Colonic mucosa (tissue), 4 donors: Measurements from ENCODE around the gene DHRS4. TPM values are rescaled to one million over a fixed set of nuclear protein-coding genes. Genes with fewer than 3 reads are reported as not detected.
"Not testable (repeated sequence)": the region's sequence is repeated elsewhere in the genome, so short reads cannot be mapped to it uniquely, and the experiment has no call there.

Experiments used
- DNase-seq: peaks from one replicate; pipeline ENCODE4 v3.0.0-alpha.2; 2020
- H3K27ac ChIP-seq: fragments of 200-600 bp; one replicate; pipeline ENCODE4 v1.8.0; 2021
- H3K27me3 ChIP-seq: fragments of 200-600 bp; one replicate; pipeline ENCODE4 v1.8.0; 2021
- H3K36me3 ChIP-seq: fragments of 200-600 bp; one replicate; pipeline ENCODE4 v1.8.0; 2021
- H3K4me1 ChIP-seq: fragments of 200-600 bp; one replicate; pipeline ENCODE4 v1.8.0; 2021; ENCODE audit warnings: mild to moderate bottlenecking
- H3K4me3 ChIP-seq: fragments of 200-600 bp; one replicate; pipeline ENCODE4 v1.8.0; 2021
- H3K9ac ChIP-seq, 2 donors: one replicate each; pipeline ENCODE4 v1.7.0; 2013; ENCODE audit warnings: control low read depth in 2 of 2, low read depth in 2 of 2, low read length in 2 of 2
- H3K9me3 ChIP-seq: fragments of 200-600 bp; one replicate; pipeline ENCODE4 v1.8.0; 2021
- intact Hi-C: fragments of 100-400 bp; cut with DNase I; formaldehyde crosslinking; loops from one replicate; pipeline ENCODE4 v1.14.1; 2022
- total RNA-seq, 2 donors: library from RNA; stranded (reverse); fragmentation: NEBNext Ultra II Directional in 1 of 2; extraction: Animal tissue kit (Norgen Biotek cat#: 25700) in 1 of 2; gene quantifications; one replicate each; pipeline ENCODE4 v1.2.1, GENCODE V29; 2021
- TF ChIP-seq, protein P1 (sequence below): fragments of 200-600 bp; IDR thresholded peaks from one replicate; pipeline ENCODE4 v1.8.0; 2022; ENCODE audit warnings: antibody characterized with exemption, mild to moderate bottlenecking
- donor health status: healthy.
- donor health status: DM: no; HTN: no; CAD: no.
- donor health status: DM: no; HTN: no; CAD: no.

DHRS4 gene
- total RNA-seq, 2 donors from 2014 or later = 34.0 to 74.4 TPM

- Histone ChIP-seq H3K4me1 (no peaks in the 10 kb centered on the region), H3K4me3 (no peak overlapping the region), H3K9me3 (no peaks in the 10 kb centered on the region), H3K36me3 (no peaks in the 10 kb centered on the region), H3K27me3 (no peaks in the 10 kb centered on the region), H3K27ac (no peak overlapping the region), H3K9ac (no peak overlapping the region)
- DNase-seq = no peak
- intact Hi-C loops = no loop called here
- TF ChIP-seq, protein P1, sequence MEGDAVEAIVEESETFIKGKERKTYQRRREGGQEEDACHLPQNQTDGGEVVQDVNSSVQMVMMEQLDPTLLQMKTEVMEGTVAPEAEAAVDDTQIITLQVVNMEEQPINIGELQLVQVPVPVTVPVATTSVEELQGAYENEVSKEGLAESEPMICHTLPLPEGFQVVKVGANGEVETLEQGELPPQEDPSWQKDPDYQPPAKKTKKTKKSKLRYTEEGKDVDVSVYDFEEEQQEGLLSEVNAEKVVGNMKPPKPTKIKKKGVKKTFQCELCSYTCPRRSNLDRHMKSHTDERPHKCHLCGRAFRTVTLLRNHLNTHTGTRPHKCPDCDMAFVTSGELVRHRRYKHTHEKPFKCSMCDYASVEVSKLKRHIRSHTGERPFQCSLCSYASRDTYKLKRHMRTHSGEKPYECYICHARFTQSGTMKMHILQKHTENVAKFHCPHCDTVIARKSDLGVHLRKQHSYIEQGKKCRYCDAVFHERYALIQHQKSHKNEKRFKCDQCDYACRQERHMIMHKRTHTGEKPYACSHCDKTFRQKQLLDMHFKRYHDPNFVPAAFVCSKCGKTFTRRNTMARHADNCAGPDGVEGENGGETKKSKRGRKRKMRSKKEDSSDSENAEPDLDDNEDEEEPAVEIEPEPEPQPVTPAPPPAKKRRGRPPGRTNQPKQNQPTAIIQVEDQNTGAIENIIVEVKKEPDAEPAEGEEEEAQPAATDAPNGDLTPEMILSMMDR = no peak
These were observed 1.9 kb upstream of the DHRS4 start for GRCh38 chr14:23951590-23952201.

- Histone ChIP-seq H3K4me3 (peak overlapping the region; percentile 79), H3K9ac (peak overlapping the region; percentile 85 to 92), H3K27ac (peak overlapping the region; percentile 81)
- H3K27me3 ChIP-seq, H3K9me3 ChIP-seq, H3K36me3 ChIP-seq, intact Hi-C loops, H3K4me1 ChIP-seq: not testable (repeated sequence)
- peak; percentile 26 for DNase-seq
These were observed 480 bp upstream of the DHRS4 start for GRCh38 chr14:23953116-23953463.

DNA sequence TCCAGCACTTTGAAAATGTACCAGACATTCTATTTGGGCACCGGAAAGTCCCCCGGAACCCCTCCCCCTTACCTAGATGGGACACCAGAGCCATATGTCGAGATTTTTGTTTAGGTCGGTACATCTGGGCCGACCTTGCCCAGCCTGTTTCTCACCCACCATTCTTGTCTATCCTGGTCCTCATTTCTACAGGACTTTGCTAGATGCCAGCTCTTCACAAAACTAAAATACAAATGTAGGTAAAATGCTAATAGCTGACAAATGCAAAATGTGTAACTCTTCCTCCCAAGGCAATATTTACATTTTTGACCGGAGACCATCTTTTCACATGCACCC is 677 bp downstream of the DHRS4 start:
- H3K27me3 ChIP-seq, intact Hi-C loops, H3K4me1 ChIP-seq, DNase-seq, H3K36me3 ChIP-seq, H3K9me3 ChIP-seq: not testable (repeated sequence)
- Histone ChIP-seq H3K27ac (peak overlapping the region; percentile 81), H3K4me3 (peak overlapping the region; percentile 79), H3K9ac (peak overlapping the region; percentile 85 to 92)

DNA sequence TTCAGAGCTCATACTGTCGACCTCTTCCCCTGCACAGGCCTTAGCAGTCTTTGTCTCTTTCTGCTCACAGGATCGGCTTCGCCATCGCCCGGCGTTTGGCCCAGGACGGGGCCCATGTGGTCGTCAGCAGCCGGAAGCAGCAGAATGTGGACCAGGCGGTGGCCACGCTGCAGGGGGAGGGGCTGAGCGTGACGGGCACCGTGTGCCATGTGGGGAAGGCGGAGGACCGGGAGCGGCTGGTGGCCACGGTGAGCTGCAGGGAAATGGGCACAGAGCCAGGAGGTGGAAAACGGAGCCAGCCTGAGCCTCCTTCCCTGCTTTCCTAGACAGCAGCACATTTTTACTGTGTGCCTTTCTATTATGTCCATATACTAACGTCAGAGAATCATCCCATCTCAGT is 1.4 kb downstream of the DHRS4 start:
- H3K4me1 ChIP-seq, H3K27me3 ChIP-seq, intact Hi-C loops, H3K36me3 ChIP-seq, H3K9me3 ChIP-seq, H3K27ac ChIP-seq: not testable (repeated sequence)
- Histone ChIP-seq H3K9ac (peak overlapping the region in 1 of 2 donors; percentile 12), H3K4me3 (peak overlapping the region; percentile 79)
- peak; percentile 67 for DNase-seq

- H3K9me3 ChIP-seq, H3K9ac ChIP-seq, intact Hi-C loops, H3K27me3 ChIP-seq, H3K4me1 ChIP-seq, H3K36me3 ChIP-seq, DNase-seq, H3K4me3 ChIP-seq, H3K27ac ChIP-seq: not testable (repeated sequence)
These were observed 2.2 kb downstream of the DHRS4 start for GRCh38 chr14:23955811-23956210.

GRCh38 chr14:23957913-23958569 is 4.5 kb downstream of the DHRS4 start:
- H3K9me3 ChIP-seq, H3K4me3 ChIP-seq, H3K9ac ChIP-seq, H3K27ac ChIP-seq, H3K27me3 ChIP-seq, intact Hi-C loops, DNase-seq, H3K4me1 ChIP-seq, H3K36me3 ChIP-seq: not testable (repeated sequence)

DNA sequence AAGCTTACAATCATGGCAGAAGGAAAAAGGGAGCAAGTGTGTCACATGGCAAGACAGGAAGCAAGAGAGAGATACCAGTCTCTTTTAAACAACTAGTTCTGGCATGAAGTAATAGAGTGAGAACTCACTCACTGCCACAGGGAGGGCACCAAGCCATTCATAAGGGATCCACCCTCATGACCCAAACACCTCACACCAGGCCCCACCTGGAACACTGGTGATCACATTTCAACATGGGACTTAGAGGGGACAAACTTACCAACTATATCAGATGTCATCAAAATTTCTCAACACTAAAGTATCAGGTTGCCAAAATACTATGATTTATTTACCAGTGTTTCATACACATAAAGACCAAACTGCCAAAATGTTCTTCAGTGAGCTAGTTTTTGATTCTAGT is 7.3 kb downstream of the DHRS4 start:
- H3K36me3 ChIP-seq, H3K4me1 ChIP-seq, H3K4me3 ChIP-seq, H3K9me3 ChIP-seq, H3K27ac ChIP-seq, DNase-seq, H3K27me3 ChIP-seq, H3K9ac ChIP-seq, intact Hi-C loops: not testable (repeated sequence)

GRCh38 chr14:23961704-23962103 is 8.1 kb downstream of the DHRS4 start:
- H3K36me3 ChIP-seq, intact Hi-C loops, H3K9ac ChIP-seq, H3K9me3 ChIP-seq, DNase-seq, H3K27ac ChIP-seq, H3K4me1 ChIP-seq, H3K27me3 ChIP-seq, H3K4me3 ChIP-seq: not testable (repeated sequence)

DNA sequence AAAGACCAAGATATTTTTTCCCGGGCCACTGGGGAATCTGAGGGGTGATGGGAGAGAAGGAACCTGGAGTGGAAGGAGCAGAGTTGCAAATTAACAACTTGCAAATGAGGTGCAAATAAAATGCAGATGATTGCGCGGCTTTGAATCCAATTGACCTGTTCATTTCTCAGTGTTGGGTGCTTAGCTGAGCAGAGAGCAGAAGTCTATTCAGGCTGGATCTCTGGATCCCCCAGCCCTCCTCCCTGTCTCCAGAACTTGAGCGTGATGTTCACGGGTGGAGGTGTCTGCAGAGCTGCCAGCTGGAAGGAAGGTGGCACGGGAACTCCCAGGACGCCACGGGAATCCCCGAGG is 15.5 kb downstream of the DHRS4 start:
- DNase-seq, H3K27me3 ChIP-seq, H3K4me3 ChIP-seq, H3K36me3 ChIP-seq, intact Hi-C loops, H3K4me1 ChIP-seq, H3K9ac ChIP-seq, H3K9me3 ChIP-seq, H3K27ac ChIP-seq: not testable (repeated sequence)

GRCh38 chr14:23969481-23970282 is 16.1 kb downstream of the DHRS4 start:
- H3K9me3 ChIP-seq, H3K4me1 ChIP-seq, H3K9ac ChIP-seq, H3K27ac ChIP-seq, H3K27me3 ChIP-seq, H3K36me3 ChIP-seq, intact Hi-C loops: not testable (repeated sequence)
- peak overlapping the region; percentile 27 for H3K4me3 ChIP-seq
- DNase-seq = peak; percentile 56

GRCh38 chr14:23970283-23970659 is 16.7 kb downstream of the DHRS4 start:
- H3K27me3 ChIP-seq, intact Hi-C loops, H3K4me3 ChIP-seq, H3K27ac ChIP-seq, H3K36me3 ChIP-seq, DNase-seq, H3K9ac ChIP-seq, H3K4me1 ChIP-seq, H3K9me3 ChIP-seq: not testable (repeated sequence)

GRCh38 chr14:23973178-23973577 is 19.6 kb downstream of the DHRS4 start:
- H3K9me3 ChIP-seq, intact Hi-C loops, H3K36me3 ChIP-seq, H3K27me3 ChIP-seq, H3K4me3 ChIP-seq, H3K9ac ChIP-seq, H3K27ac ChIP-seq, H3K4me1 ChIP-seq: not testable (repeated sequence)
- DNase-seq = peak; percentile 45

DNA sequence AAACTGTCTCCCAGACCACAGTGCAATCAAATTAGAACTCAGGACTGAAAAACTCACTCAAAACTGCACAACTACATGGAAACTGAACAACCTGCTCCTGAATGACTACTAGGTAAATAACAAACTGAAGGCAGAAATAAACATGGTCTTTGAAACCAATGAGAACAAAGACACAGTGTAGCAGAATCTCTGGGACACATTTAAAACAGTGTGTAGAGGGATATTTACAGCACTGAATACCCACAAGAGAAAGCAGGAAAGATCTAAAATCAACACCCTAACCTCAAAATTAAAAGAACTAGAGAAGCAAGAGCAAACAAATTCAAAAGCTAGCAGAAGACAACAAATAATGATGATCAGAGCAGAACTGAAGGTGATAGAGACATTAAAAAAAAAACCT is 20.5 kb downstream of the DHRS4 start:
- H3K4me1 ChIP-seq, DNase-seq, intact Hi-C loops, H3K9ac ChIP-seq, H3K4me3 ChIP-seq, H3K27ac ChIP-seq, H3K27me3 ChIP-seq, H3K36me3 ChIP-seq, H3K9me3 ChIP-seq: not testable (repeated sequence)
